Stimulated activated CD8-positive, alpha-beta memory T cell treated with anti-CD3 and anti-CD28 coated beads, Interleukin-7, amount 100 ng/mL, for 4 hours (primary cell): ENCODE data around the gene S100A4.

Experiments
- DNase-seq, 2 donors: peaks; one replicate each; pipeline ENCODE4 v3.0.0-alpha.2; 2020; ENCODE audit warnings: low read depth in 2 of 2

S100A4 gene

GRCh38 chr1:153507926-153508583 lies 37.6 kb downstream of the S100A4 start:
- no peak for DNase-seq

GRCh38 chr1:153506831-153507413 lies 38.7 kb downstream of the S100A4 start:
- no peak for DNase-seq

- DNase-seq: no peak
These were observed 39.2 kb downstream of the S100A4 start for GRCh38 chr1:153506386-153506785.

- DNase-seq: no peak
These were observed 40.0 kb downstream of the S100A4 start for GRCh38 chr1:153505576-153505975.

- DNase-seq: no peak
These were observed 41.8 kb downstream of the S100A4 start for GRCh38 chr1:153503766-153504165.

GRCh38 chr1:153498746-153499145 lies 46.9 kb downstream of the S100A4 start:
- no peak for DNase-seq

- DNase-seq: no peak
These were observed 50.1 kb downstream of the S100A4 start for GRCh38 chr1:153495536-153495935.

- DNase-seq: peak; percentile 36 to 42
These were observed 50.5 kb downstream of the S100A4 start for GRCh38 chr1:153494976-153495535.
